NCI-H524 (cell line): ENCODE data around the gene SEC14L3.

ENCODE experiments used
- DNase-seq, 2 experiments: peaks; one replicate each; lab custom pipeline; 2025; lab: John Stamatoyannopoulos, UW

The SEC14L3 gene

DNA sequence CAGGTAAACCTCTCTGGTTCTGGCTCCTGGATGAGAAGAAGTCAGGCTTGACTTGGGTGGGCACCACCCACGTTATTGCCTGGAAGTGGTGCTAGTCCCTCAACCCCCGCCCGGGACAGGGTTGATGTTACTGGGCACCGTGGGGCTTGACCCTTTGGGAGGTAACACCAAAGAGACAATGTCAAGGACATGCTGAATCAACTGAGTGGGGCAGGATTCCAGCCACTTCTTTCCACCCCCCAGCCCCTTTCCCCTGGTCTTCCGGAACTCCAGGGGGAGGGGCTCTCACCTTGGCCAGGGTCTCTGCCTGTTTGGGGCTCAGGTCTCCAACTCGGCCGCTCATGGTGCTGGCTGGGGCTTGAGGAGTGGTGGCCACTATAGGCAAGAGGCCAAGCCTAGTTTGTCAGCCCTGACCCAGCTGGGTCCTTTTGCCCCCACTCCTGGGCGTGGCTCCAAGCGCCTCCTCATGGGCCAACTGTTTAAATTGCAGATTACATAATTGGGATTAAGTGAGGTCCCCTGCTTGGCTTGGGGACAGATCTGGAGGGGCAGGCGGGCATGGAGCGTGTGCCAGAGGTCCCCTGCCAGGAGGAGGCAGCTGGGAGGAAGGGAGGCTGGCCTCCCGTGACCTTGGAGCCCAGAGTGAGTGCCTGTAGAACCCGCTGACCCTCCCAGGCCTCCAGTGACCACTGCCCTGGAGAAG lies at the start of gene SEC14L3:
Gene SEC14L3, minus strand, starts transcription at position 402 of the 703 bp plus-strand sequence. Its CDS starts 59 bp downstream, at position 343.
- peak in 1 of 2 experiments; percentile 20 for DNase-seq

DNA sequence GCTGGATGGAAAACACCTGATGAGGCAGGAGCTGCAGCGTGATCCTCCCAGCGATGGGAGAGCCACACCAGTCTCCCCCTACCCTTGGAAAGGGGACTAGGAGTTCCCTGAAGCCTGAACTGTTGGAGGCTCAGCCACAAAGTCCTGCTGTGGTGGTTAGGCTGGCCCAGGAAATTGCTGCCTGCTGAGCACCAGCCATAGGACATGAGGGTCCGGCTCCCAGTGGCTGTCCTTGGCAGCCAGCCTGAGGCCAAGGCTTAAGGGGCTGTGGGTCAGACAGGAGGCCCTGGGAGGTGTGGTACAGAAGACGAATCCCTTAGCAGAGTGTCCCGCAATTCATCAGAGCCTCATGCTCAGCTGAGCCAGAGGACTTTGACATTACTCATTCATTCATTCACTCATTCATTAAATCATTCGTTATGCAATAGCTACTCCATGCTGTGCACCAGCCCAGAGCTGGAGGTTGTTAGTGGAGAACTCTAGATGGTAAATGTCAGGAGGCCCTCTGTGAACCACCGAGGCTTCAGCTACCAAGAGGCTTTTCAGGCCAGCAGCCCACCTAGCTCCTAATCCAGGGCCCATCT lies 48.1 kb upstream of the SEC14L3 start:
- DNase-seq: peak; percentile 16 to 52

DNA sequence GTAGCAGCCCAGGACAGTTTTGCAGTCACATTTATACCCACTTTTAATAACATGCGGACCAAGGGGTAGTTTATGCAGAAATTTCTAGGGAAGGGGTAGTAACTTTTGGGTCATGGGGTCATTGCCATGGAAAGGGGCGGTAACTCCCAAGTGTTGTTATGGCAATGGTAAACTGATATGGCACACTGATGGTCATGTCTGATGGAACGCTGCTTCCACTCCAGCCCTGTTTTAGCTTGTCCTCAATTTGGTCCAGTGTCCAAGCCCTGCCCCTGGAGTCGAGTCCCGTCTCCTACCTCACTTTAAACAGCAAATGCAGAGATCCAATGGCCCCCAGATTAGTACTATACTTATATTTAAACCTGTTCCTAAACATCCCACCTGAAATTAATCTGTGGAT lies 44.9 kb upstream of the SEC14L3 start:
- no peak for DNase-seq

DNA sequence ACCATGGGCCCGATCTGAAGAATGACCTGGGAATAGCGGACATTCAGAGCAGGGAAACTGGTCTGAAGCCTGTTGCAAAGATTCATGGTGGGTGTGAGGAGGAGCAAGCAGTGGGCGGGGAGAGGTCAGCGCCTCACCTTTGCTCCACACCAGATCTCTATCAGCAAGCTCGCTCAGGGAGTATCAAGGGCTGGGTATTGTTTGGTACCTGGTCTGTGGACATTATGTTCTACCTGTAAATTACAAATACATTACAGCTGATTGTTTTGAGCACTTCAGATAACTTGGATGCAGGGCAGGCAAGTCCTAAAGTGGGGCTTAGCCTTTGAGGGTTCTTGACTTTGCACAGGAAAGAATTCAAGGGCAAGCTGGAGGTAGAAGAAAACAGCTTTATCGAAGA lies 44.5 kb upstream of the SEC14L3 start:
- DNase-seq: no peak

DNA sequence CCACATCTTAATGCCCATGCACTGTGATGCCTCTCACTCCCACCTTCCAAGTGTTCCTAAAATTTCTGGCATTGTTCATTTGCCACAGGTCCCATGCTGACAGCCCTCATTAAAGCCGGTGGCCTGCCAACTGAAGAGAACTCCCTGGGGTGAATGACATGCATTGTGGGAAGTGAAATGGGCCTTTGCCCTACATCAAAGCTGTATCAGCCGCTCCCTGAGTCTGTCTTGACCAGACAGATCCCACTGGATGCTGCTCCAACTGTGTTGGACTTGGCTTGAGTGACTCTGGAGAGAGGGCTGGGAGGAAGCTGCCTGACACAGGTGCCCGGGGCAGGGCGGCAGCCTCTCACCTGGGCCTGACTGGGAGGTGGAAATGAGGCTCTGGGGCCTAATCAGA lies 42.4 kb upstream of the SEC14L3 start:
- no peak for DNase-seq

DNA sequence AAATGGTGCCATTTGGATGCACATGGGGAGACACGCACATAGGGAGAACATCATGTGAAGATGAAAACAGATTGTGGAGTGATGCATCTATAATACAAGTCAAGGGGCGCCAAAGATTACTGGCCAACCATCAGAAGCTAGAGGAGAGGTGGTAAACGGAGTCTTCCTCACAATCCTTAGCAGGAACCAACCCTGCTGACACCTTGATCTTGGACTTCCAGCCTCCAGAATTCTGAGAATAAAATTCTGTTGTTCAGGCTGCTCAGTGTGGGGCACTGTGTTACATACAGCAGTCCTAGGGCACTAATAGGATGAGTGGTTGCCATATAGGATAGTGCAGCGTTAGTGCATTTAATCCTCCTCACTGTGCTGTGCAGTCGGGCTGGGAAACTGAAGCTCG lies 41.6 kb upstream of the SEC14L3 start:
- DNase-seq: no peak

DNA sequence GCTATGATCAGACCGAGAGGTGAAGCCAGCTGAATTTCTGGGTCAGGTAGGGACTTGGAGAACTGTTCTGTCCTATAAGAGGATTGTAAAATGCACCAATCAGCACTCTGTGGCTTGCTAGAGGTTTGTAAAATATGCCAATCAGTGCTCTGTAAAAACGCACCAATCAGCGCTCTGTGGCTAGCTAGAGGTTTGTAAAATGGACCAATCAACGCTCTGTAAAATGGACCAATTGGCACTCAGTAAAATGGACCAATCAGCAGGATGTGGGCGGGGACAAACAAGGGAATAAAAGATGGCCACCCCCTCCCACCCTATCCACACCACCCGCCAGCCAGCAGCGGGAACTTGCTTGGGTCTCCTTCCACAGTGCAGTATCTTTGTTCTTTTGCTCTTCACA lies 40.1 kb upstream of the SEC14L3 start:
- DNase-seq: no peak

DNA sequence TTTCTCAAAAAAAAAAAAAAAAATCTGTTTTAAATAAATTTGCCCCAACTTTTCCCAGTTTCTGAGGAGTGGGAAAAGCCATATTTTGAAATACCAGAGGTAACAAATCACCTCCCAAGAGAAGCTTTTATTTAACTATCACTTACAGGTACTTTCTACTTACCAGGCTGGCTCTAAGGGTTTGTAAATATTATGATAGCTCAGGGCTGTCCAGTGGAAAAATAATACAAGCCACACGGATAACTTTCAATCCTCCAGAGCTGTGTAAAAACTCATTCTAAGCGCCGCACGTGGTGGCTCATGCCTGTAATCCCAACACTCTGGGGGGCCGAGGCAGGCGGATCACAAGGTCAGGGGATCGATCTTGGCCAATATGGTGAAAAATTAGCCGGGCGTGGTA lies 39.3 kb upstream of the SEC14L3 start:
- DNase-seq: no peak

DNA sequence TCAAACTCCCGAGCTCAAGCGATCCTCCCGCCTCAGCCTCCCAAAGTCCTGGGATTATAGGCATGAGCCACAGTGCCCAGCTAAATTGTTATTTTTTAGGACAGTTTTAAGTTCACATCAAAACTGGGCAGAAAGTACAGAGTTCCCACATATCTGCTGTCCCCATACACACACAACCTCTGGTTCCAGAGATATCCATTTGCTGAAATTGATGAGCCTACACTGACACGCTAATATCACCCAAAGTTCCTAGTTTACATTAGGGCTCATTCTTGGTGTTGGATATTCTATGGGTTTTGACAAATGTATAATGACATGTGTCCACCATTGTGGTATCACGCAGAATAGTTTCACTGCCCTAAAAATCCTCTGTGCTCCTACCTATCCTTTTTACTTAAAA lies 36.4 kb upstream of the SEC14L3 start:
- DNase-seq: no peak

DNA sequence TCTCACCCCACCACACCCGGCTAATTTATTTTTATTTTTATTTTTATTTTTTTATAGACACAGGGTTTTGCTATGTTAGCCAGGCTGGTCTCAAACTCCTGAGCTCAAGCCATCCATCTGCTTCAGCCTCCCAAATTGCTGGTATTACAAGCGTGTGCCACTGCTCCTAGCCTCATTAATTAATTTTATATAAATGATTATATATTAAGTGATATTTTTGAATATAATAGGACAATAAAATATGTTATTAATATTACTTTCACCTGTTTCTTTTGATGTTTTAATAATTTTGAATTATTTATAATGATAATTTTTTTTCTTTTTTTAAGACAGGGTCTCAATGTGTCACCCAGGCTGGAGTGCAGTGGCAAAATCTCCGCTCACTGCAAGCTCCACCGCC lies 35.9 kb upstream of the SEC14L3 start:
- DNase-seq: no peak

DNA sequence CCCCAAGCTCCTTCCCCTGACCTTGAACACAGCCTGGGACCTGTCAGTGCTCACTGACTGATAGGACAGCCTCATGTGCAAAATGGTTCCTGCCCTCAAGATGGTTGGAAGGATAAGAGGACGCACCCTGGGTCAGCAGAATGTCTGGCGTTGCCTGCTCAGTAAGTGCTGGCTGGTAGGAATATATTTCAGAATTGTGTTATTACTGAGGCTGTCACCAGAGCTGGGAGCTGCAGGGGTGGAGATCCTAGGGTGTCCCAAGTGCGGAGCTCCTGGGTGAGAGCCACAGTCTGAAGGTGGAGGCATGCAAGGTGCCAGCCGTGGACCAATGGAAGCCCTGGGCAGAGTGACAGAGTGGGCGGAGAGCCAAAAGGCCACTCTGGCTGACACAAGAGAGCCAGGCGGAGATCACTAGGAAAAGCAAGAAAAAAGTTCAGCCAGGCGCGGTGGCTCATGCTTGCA lies 34.7 kb upstream of the SEC14L3 start:
- DNase-seq: no peak

DNA sequence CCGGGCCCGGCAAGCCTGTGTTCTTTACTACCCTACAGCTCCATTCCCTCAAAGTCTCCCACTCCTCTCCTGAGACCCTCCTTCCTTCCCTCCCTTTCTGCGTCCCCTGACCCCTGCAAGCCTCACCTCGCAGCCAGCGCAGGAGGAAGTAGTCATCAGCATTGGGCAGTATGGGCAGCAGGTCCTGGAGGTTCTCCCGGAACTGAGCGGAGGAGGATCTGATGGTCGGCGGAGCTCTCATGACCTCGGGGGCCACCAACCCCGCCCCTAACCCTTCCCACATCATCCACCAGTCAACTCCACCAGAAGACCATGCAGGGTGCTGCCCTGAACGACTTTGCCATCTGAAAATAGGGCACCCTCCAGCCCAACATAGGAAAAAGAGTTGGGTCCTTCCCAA lies 31.7 kb upstream of the SEC14L3 start:
- no peak for DNase-seq

DNA sequence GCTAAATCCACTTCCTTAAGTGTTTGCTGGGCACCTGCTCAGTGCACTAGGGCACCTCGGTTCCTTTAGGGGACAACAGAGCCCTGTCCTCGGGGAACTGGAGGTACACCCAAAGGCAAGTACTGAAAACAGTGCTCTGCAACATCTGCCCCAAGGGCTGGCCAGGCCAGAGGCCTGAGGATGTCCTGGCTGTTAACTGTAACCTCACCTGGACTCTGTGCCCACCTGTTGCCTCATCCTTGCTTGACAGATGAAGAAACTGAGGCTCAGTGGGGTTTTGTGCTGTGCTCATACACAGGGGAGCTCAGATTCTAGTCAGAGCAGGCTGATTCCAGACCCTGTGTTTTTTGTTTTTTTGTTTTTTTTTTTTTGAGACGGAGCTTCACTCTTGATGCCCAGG lies 31.1 kb upstream of the SEC14L3 start:
- no peak for DNase-seq

DNA sequence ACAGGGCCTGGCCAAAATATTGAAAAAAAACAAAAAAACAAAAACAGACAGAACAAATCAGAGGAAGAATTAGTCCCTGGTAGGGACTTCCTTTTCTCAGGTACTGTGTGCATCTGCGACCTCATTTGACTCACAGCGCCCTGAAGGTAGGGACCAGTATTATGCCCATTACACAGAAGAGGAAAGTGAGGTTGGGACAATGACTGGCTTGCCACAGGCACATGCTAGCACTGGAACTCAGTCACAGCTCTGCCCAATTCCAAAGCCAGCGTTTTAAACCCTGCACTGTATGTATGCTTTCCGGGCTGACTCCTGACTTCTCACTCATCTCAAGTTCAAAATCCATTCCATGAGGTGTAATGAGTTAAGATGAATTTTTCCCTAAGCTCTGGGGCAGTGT lies 30.3 kb upstream of the SEC14L3 start:
- DNase-seq: no peak

DNA sequence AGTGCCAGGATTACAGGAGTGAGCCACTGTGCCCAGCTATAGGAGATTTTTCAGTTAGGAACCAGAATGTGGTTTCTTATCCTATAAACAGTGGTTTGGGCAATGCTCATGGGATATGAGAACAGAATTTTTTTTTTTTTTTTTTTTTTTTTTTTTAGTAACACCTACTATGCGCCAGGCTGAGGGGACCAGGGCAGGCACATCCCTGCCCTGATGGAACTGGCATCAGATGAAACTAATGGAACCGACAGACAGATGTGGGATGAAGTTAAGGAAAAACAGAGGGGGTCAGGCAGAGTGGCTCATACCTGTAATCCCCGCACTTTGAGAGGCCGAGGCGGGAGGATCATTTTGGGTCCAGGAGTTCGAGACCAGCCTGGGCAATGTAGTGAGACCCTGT lies 28.8 kb upstream of the SEC14L3 start:
- no peak for DNase-seq

DNA sequence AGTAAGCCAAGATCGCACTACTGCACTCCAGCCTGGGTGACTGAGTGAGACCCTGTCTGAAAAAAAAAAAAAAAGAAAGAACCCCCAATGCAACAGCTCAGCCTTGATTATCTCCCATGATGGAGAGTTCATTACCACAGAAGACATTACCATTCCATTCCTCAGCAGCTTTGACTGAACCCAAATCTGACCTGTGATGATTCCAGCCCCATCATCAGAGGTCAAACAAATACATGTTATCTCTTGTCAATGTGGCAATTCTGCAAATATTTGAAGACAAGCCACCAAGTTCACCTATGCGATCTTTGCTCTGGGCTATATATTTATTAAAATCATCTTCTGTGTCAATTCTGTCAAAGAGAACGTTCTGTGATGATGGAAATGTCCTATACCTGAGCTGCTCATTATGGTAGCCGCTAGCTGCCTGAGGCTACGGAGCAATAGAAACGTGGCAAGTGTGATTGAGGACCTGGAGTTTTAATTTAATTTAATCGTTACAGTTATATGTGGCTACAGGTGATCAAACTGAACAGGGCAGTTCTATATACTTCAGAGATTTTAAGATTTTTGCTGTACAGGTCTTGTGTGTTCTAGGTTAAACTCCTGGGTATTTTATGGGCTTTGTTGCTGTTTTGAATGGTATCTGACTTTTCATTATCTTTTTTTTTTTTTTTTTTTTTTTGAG lies 25.8 kb upstream of the SEC14L3 start:
- no peak for DNase-seq

DNA sequence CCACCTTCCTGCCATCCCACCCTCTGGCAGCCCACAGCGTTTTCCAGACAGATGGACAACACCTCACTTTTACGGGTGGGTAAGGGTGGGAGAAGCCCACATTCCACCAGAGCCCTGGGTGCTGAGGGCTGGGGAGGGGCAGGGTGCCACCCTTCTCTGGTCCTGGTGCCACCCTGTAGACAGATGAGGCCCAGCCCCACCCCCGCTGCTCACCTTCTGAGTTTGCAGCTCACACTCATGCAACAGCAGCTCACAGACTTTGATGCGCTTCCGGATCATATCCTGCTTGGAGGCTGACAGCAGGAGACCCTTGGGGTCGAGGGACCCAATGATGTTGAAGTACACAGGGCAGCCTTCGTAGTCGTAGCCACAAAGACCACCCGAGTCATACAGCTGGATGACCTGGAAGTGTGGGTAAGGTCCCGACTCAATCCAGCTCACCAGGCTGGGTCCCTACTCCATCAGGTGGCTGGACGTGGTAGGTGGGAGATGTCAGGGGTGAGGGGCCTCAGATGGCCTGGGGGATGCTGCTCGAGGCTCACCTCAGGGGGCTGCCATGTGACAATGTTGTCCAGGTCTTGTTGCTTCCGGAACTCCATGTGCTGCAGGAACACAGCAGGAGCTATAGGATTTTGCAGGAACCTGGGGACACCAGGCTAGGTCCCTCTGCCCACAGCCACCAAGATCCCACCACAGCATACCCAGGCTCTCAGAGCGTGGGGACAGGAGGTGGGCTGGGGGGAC lies 23.4 kb upstream of the SEC14L3 start:
- no peak for DNase-seq

DNA sequence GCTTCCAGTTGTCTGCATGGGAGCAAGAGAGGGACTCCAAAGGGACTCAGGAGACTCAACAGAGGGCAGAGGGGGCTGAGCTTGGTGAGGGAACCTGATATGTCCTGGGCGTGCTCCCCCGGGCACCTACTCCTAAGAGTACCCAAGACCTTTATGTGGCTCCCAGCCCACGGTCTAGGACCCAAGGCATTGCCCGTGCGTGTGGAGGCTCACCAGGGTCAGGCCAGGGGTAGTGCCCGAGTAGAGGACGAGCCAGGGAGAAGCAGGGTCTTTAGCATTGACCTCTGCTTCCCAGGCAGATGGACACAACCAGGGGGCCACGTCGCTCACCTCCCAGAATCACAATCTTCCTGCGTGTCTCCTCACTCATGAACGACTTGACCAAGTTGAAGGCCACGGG lies 20.3 kb upstream of the SEC14L3 start:
- no peak for DNase-seq

DNA sequence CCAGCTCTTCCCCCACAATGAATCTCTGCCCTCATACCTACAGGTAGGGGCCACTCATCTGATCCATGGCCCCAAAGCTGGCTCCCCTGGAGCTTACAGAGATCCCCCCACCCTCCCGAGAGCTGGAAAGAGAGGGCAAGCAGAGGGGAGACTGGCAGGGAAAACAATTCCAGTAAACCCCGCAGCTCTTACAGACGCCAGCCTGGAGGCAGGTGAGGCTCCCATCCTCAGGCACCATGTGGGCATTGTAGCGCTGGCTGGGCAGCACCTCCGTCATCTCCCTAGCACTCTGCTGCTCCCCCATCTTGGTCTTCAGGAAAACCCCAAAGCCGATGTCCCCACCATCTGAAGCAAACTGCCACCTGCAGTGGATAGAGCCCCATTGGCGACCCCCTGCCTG lies 19.6 kb upstream of the SEC14L3 start:
- DNase-seq: no peak

DNA sequence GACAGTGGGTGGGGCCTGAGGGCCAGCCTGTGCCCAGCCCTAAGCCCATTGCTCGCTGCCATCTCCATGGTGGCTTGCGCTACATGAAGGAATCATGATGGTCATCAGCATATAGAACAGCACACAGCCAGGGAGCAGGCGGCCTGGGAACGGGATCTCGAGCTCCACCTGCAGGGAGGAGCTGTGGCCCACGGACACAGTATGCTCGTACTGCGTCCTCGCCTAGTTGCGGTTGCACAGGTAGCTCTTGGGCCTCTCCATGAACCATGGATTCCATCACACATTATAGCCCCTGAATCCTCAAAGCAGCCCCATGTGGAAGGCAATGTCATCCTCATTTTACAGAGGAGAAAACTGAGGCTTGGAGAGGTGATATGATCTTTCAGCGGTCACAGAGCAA lies 18.6 kb upstream of the SEC14L3 start:
- no peak for DNase-seq

DNA sequence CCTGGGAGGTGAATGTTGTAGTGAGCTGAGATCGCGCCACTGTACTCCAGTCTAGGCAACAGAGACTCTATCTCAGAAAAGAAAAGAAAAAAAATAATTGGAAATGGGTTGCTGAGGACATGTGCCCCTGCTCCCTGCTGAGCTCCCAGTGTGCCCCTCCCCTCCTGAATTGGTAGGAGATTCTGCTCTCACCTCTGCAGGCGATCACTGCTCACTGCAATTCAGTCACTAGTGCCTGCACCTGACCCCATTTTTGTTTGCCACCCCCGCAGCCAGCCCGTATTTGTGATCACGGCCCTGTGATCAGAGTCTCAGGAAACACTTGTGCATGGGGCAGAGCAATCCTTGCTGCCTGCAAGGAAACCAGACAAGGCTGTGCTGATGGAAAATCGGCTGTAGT lies 16.3 kb upstream of the SEC14L3 start:
- DNase-seq: no peak

DNA sequence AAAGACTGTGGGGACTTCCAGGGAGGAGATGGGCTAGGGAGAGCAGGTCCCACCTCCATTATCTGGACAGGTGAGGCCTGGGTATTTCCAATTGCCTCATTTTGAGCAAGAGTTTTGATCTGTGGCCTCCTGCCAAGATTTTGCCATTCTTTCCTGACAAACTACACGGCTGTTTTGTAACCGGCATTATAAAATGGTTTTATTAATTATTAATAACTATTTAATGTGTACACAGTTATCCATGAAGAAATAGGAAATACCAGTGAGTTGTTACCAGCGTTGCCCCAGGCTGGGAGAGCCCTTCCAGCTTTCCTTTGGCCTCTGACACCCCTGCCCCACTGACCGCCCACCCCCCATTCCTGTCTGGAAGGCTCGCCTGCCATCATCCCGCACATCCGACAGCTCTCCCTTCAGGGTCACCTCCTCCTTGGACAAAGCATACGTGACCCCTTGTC lies 14.9 kb upstream of the SEC14L3 start:
- no peak for DNase-seq

DNA sequence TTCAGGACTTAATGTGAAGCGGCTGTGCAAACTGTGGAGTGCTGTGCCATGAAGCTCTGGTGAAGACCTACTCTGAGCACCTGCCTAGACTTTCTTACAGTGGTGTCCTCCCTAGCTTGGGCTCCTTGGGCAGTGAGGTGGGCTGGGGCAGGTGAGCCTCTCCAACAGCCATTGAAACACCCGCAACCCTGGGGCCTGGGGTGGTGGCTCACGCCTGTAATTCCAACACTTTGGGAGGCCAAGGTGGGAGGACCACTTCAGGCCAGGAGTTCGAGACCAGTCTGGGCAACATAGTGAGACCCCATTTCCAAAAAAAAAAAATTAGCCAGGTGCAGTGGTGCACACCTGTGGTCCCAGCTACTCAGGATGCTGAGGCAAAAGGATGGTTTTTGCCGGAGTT lies 14.3 kb upstream of the SEC14L3 start:
- no peak for DNase-seq
